Chondrocyte (in vitro differentiated cells): ENCODE results near the gene KMT2E. TPM values are rescaled to one million over a fixed set of nuclear protein-coding genes. Genes with fewer than 3 reads are reported as not detected.

Source experiments
- DNase-seq: peaks from one replicate; pipeline ENCODE4 v3.0.0; 2021; ENCODE audit warnings: mixed read lengths, low spot score
- H3K27ac Mint-ChIP-seq: one replicate; pipeline ENCODE4 v1.8.0; 2021; ENCODE audit warnings: mild to moderate bottlenecking, moderate library complexity, mixed read lengths; ENCODE audit not compliant: unreplicated experiment
- H3K27me3 Mint-ChIP-seq: 2 replicates; pipeline ENCODE4 v1.8.0; 2021; ENCODE audit warnings: low read depth, mixed read lengths
- H3K36me3 Mint-ChIP-seq: 2 replicates; pipeline ENCODE4 v1.8.0; 2021; ENCODE audit warnings: low read depth, mixed read lengths
- H3K4me1 Mint-ChIP-seq: 2 replicates; pipeline ENCODE4 v1.8.0; 2021; ENCODE audit warnings: low read depth, mild to moderate bottlenecking, mixed read lengths
- H3K4me3 Mint-ChIP-seq: one replicate; pipeline ENCODE4 v1.8.0; 2021; ENCODE audit warnings: mild to moderate bottlenecking, moderate library complexity, mixed read lengths; ENCODE audit not compliant: unreplicated experiment
- H3K9me3 Mint-ChIP-seq: 2 replicates; pipeline ENCODE4 v1.8.0; 2021; ENCODE audit warnings: low read depth, mixed read lengths
- total RNA-seq: library from RNA; stranded (reverse); gene quantifications from 3 replicates; pipeline ENCODE4 v1.2.1, GENCODE V29; 2021
- TF ChIP-seq, protein P1 (sequence below): fragments of 200-600 bp; sonication (generic); IDR thresholded peaks from 2 replicates; pipeline ENCODE4 v1.5.0; 2021; ENCODE audit warnings: antibody characterized with exemption, mild to moderate bottlenecking, moderate library complexity

The KMT2E gene
- total RNA-seq, 1 donor from 2014 or later, result 63.1 TPM

GRCh38 chr7:105157278-105157677, 143.3 kb downstream of the KMT2E start:
- H3K4me3 Mint-ChIP-seq, result no peak overlapping the region
- no peaks in the 10 kb centered on the region for H3K27me3 Mint-ChIP-seq
- TF ChIP-seq, protein P1, sequence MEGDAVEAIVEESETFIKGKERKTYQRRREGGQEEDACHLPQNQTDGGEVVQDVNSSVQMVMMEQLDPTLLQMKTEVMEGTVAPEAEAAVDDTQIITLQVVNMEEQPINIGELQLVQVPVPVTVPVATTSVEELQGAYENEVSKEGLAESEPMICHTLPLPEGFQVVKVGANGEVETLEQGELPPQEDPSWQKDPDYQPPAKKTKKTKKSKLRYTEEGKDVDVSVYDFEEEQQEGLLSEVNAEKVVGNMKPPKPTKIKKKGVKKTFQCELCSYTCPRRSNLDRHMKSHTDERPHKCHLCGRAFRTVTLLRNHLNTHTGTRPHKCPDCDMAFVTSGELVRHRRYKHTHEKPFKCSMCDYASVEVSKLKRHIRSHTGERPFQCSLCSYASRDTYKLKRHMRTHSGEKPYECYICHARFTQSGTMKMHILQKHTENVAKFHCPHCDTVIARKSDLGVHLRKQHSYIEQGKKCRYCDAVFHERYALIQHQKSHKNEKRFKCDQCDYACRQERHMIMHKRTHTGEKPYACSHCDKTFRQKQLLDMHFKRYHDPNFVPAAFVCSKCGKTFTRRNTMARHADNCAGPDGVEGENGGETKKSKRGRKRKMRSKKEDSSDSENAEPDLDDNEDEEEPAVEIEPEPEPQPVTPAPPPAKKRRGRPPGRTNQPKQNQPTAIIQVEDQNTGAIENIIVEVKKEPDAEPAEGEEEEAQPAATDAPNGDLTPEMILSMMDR, result no peak
- H3K4me1 Mint-ChIP-seq, result no peaks in the 10 kb centered on the region
- peaks cover 9% of the 10 kb centered on the region for H3K36me3 Mint-ChIP-seq
- no peak for DNase-seq
- H3K27ac Mint-ChIP-seq, result peak overlapping the region; percentile 78
- H3K9me3 Mint-ChIP-seq, result no peaks in the 10 kb centered on the region

DNA sequence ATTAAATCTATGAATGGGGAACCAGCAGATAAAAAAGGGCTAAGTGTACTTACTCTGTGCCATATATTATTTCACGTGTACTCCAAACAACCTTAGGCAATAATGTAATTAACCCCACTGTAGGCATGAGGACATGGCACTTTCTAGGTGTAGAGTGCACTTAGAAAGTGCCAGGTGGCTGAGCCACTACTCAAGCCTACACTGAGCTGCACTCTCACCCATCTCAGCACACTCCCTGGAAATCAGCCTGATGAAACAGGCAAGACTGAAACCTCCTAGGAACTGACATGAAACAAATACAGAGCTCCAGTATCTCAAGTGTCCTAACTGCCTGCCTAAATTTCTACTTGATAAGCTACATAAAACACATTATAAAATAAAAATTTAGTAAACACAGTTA, 147.4 kb downstream of the KMT2E start:
- no peak overlapping the region for H3K4me3 Mint-ChIP-seq
- DNase-seq, result no peak
- no peak overlapping the region for H3K27ac Mint-ChIP-seq

More for the DNA sequence above, 147.4 kb downstream of the KMT2E start:
- no peaks in the 10 kb centered on the region for H3K4me1 Mint-ChIP-seq
- H3K27me3 Mint-ChIP-seq, result no peaks in the 10 kb centered on the region
- H3K36me3 Mint-ChIP-seq, result peaks cover 23% of the 10 kb centered on the region
- H3K9me3 Mint-ChIP-seq, result no peaks in the 10 kb centered on the region
- TF ChIP-seq, protein P1, result no peak
